H1 (cell line): ENCODE measurements around the gene ADAM23. TPM values are rescaled to one million over a fixed set of nuclear protein-coding genes. Genes with fewer than 3 reads are reported as not detected.
A peak's percentile ranks its signal among the peaks of the same experiment; 100 is the strongest.

Experiments used
- JUN ChIP-seq: IDR thresholded peaks from 2 replicates; pipeline ENCODE4 v1.6.1; 2011; ENCODE audit warnings: low read depth, mild to moderate bottlenecking, improper control_type of control experiment, low read length
- NANOG ChIP-seq: IDR thresholded peaks from 2 replicates; pipeline ENCODE4 v1.6.1; 2011; ENCODE audit warnings: low read length, low read depth, mild to moderate bottlenecking, inconsistent platforms; ENCODE audit not compliant: insufficient read depth, poor library complexity, severe bottlenecking
- POLR2AphosphoS5 ChIP-seq: IDR thresholded peaks from 2 replicates; pipeline ENCODE4 v1.6.1; 2011; ENCODE audit warnings: low read depth, low read length
- SP1 ChIP-seq: IDR thresholded peaks from 2 replicates; pipeline ENCODE4 v1.6.1; 2011; ENCODE audit warnings: low read depth, low read length
- polyA plus RNA-seq, 7 experiments: library from polyadenylated mRNA; depleted of rRNA in 3 of 7; stranded (reverse) in 5 of 7; unstranded in 2 of 7; fragments of >200 nt in 5 of 7; fragments of 200-250 nt in 2 of 7; gene quantifications; 1 replicate in 5 of 7; 2 replicates in 1 of 7; 4 replicates in 1 of 7; pipeline versions ENCODE4 v1.2.1 to v1.2.3, GENCODE V29; 2011 to 2013; ENCODE audit warnings: missing spikeins in 2 of 7, mixed read lengths in 2 of 7
- total RNA-seq: library from RNA; stranded (reverse); fragmentation: NEBNext Ultra II Directional; extraction: Animal tissue kit (Norgen Biotek cat#: 25700); gene quantifications from 2 replicates; pipeline ENCODE4 v1.2.1, GENCODE V29; 2021
- TF ChIP-seq, protein P1 (sequence below): IDR thresholded peaks from 2 replicates; pipeline ENCODE4 v1.6.1; 2012; ENCODE audit warnings: inconsistent platforms

ADAM23 gene
- total and polyA plus RNA-seq, 2 of the 8 experiments (the other 6 are each of a cell fraction or from before 2014, with no cell fraction given) = 9.9 to 20.8 TPM

- no peak for TF ChIP-seq JUN
- no peak for TF ChIP-seq POLR2AphosphoS5
- TF ChIP-seq NANOG = no peak
- no peak for TF ChIP-seq SP1
- TF ChIP-seq, protein P1, sequence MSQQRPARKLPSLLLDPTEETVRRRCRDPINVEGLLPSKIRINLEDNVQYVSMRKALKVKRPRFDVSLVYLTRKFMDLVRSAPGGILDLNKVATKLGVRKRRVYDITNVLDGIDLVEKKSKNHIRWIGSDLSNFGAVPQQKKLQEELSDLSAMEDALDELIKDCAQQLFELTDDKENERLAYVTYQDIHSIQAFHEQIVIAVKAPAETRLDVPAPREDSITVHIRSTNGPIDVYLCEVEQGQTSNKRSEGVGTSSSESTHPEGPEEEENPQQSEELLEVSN = peak; percentile 97
Measured at GRCh38 chr2:206642075-206643025, 199.0 kb downstream of the ADAM23 start, which contains the start of gene FAM237A (continued).
